HCT116 (cell line): ENCODE data around the gene BRDT.

Experiments used
- EZH2 ChIP-seq: fragments of 200-600 bp; sonication (generic); IDR thresholded peaks from 2 replicates; pipeline ENCODE4 v1.6.1; 2017; ENCODE audit warnings: antibody characterized with exemption, mixed run types
- EZH2phosphoT487 ChIP-seq: fragments of 200-600 bp; IDR thresholded peaks from 2 replicates; pipeline ENCODE4 v1.6.1; 2018; ENCODE audit warnings: antibody characterized with exemption, borderline replicate concordance
- MAX ChIP-seq: IDR thresholded peaks from 2 replicates; pipeline ENCODE4 v1.6.1; 2012
- POLR2A ChIP-seq: IDR thresholded peaks from 2 replicates; pipeline ENCODE4 v1.7.0; 2011; ENCODE audit warnings: borderline replicate concordance; ENCODE audit not compliant: insufficient read depth, insufficient read length; ENCODE audit errors: extremely low read depth
- POLR2AphosphoS5 ChIP-seq: IDR thresholded peaks from 2 replicates; pipeline ENCODE4 v1.6.1; 2011; ENCODE audit warnings: mild to moderate bottlenecking, low read depth, low read length, moderate library complexity
- REST ChIP-seq: IDR thresholded peaks from 2 replicates; pipeline ENCODE4 v1.6.1; 2012; ENCODE audit warnings: low read depth
- SIN3A ChIP-seq: IDR thresholded peaks from 2 replicates; pipeline ENCODE4 v1.6.1; 2012; ENCODE audit warnings: low read depth
- TF ChIP-seq, protein P1 (sequence below), 3 experiments: fragments of 200-600 bp in 1 of 3; sonication (generic) in 1 of 3; IDR thresholded peaks in 2 of 3; conservative IDR thresholded peaks in 1 of 3; 2 replicates each; pipeline ENCODE4 v1.5.1; 2012 to 2017; ENCODE audit warnings: low read depth in 2 of 3, low read length in 2 of 3, antibody characterized with exemption in 1 of 3, borderline replicate concordance in 1 of 3, control low read depth in 1 of 3, mild to moderate bottlenecking in 1 of 3, mixed read lengths in 1 of 3, mixed run types in 1 of 3, moderate library complexity in 1 of 3; ENCODE audit not compliant: insufficient read depth in 1 of 3
- TF ChIP-seq, protein P2 (sequence below): IDR thresholded peaks from 2 replicates; pipeline ENCODE4 v1.6.1; 2012

- TF ChIP-seq, protein P1, sequence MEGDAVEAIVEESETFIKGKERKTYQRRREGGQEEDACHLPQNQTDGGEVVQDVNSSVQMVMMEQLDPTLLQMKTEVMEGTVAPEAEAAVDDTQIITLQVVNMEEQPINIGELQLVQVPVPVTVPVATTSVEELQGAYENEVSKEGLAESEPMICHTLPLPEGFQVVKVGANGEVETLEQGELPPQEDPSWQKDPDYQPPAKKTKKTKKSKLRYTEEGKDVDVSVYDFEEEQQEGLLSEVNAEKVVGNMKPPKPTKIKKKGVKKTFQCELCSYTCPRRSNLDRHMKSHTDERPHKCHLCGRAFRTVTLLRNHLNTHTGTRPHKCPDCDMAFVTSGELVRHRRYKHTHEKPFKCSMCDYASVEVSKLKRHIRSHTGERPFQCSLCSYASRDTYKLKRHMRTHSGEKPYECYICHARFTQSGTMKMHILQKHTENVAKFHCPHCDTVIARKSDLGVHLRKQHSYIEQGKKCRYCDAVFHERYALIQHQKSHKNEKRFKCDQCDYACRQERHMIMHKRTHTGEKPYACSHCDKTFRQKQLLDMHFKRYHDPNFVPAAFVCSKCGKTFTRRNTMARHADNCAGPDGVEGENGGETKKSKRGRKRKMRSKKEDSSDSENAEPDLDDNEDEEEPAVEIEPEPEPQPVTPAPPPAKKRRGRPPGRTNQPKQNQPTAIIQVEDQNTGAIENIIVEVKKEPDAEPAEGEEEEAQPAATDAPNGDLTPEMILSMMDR (IDR thresholded peaks at IDR 0.05 in 2 of 3, conservative IDR thresholded peaks at IDR 0.05 in 1 of 3; ENCODE audit: borderline replicate concordance in 1 of 3, insufficient read depth in 1 of 3, low read depth in 2 of 3, low read length in 2 of 3), result no peak
- no peak for TF ChIP-seq EZH2
- TF ChIP-seq EZH2phosphoT487, result no peak
- TF ChIP-seq MAX, result no peak
- TF ChIP-seq REST, result no peak
- TF ChIP-seq POLR2A, result no peak
- no peak for TF ChIP-seq POLR2AphosphoS5
- TF ChIP-seq, protein P2, sequence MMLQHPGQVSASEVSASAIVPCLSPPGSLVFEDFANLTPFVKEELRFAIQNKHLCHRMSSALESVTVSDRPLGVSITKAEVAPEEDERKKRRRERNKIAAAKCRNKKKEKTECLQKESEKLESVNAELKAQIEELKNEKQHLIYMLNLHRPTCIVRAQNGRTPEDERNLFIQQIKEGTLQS, result no peak
- TF ChIP-seq SIN3A, result no peak
These were observed 23.4 kb upstream of the BRDT start for GRCh38 chr1:91925644-91926435.
